ENCODE results near the gene SCGB1C1.
A peak's percentile ranks its signal among the peaks of the same experiment; 100 is the strongest.

SCGB1C1 gene

DNA sequence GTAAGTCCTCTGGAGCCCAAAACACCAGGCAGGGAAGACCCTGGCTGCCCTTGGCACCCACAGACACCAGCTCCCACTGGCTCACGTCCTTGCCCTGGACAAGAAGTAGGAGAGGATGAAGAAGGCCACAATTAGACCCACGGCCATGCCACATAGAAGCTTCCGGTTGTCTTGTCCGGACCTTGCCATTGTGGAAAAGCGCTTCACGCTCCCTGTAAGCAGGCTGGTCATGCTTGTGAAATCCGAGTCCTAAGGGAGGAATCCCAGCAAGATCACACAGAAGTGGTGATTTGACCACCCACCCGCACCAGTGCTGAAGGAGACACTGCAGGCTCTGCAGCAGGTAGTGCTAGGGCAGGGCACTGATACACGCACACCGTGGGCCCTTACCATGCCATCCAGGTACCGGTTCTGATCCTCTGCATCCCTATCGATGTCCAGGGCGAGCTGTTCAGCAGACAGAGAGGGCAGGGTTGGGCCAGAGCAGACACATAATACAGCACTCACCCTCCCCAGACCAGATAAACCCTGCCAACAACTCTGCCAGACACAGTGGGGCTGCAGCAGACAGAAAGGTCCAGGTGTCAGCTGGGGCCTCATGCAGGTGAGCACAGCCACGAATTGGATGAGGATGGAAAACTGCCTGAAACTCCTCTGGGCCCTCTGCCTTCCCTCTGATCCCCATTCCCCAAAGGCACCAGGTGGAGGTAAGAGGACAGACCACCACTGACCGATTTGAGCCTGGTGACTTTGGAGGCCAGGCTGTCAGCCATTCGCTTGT is 12.5 kb downstream of the SCGB1C1 start:
- no peak for DNase-seq

- no peak for DNase-seq
Measured at GRCh38 chr11:206002-206384, 13.1 kb downstream of the SCGB1C1 start.

DNA sequence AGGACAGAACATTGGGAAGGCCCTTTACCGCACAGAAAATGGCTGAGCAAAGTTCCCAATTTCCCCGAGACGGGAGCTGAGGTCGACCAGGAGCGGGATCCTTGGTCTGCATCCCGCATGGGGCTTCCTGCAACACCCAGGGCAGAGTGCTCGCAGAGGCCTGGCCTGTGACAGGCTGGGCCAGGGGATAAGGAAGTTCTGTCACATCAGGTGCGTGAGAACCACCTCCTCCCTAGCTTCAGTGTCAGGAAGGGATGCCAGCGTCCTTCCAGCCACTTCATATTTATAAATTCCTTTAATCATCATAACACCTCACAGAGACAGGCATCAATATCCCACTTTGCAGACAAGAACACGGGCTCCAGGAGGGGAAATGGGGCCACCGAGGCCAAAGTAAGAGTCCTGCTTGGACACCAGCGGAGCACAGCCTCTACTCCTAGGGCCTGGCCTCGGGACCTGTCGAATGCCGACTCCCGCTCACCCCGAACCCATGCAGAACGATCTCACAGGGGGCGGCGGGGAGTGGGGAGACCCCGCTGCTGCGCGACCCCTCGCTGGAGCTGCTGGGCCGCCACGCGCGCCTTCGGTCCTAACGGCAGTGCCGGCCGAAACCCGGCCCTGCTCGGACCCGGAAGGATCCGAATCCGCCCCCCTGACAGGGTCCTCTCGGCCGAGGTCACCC is 13.8 kb downstream of the SCGB1C1 start:
- no peak for DNase-seq

DNA sequence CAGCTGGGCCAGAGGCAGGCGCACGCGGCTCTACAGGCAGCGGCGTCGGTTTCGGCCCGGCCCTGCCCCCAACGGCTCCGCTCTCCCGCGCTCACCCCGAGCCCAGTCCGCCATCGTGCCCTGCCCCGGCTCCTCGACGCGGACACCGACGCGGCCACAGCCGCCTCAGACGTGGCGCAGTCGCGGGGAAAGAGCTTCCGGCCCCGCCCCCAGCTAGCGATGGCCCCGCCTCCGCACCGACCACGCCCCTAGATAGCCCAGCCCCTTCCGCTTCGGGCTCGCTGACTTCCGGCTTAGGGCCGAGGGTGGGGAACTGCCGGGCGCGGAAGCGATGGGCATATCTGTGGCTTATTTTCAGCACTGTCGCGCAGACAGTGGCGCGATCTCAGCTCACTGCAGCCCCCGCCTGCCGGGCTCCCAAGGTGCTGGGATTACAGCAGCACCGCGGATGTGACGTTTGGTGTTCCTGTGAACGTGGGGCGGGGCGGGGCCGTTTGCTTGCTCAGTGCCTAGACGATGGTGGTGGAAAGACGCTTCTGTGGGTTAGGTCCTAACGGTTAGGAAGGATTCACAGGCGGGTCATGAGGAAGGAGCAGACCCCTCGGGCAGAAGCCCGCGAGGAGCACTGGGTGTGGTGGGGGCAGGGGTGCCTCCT is 14.5 kb downstream of the SCGB1C1 start, which contains the start of the genes BET1L and RIC8A:
BET1L (minus strand) TSS at position 192 of the 655 bp plus-strand sequence; CDS start at position 114, 78 bp downstream.
RIC8A (plus strand) TSS at position 501 of the 655 bp plus-strand sequence. CDS start 1,147 bp downstream, outside the sequence.
- DNase-seq: peak; percentile 95

GRCh38 chr11:207863-208180 is 14.9 kb downstream of the SCGB1C1 start:
- no peak for DNase-seq

DNA sequence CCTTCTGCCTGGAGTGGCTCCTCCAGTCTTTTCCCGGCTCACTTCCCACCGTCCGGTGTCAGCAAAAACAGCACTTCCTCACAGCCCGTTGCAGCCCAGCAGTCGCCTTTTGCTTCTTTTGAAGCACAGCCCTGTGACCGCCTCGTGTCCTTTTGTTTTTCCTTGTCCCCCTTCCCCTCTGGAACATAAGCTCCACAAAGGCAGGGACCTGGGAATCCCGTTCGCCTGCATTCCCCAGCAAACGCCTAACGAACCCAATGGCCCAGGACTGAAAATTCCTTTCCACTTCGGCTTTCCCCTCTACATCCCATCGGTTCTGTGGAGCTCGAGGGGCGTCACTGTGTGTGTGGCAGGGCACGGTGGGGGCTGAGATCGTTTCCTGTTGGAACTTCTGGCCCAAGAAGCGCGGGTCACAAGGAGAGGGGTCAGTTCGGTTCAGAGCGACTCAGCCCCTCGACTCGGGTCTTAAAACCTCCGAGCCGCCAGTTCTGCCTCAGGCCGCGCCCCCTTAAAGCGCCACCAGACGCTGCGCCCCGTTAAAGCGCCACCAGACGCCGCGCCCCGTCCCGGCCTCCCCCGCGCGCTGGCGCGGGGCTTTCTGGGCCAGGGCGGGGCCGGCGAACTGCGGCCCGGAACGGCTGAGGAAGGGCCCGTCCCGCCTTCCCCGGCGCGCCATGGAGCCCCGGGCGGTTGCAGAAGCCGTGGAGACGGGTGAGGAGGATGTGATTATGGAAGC is 15.5 kb downstream of the SCGB1C1 start:
- DNase-seq: peak; percentile 78

DNA sequence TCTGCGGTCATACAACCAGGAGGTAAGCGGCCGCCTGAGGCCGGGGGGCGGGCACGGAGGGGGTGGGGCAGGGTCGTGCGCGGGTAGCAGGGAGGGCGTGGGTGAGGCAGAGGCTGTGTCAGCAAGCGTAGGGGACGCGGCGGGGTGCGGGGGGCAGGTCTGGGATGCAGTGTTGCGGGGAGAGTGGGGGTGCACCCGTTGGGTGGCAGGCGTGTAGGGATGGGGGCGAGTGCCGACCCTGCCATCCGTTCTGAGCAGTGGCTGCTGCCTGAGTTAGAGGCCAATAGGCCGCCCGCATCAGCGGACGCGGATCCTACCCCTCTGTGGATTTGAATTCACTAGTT is 16.0 kb downstream of the SCGB1C1 start:
- no peak for DNase-seq

- no peak for DNase-seq
Measured at GRCh38 chr11:209275-210121, 16.6 kb downstream of the SCGB1C1 start.

- DNase-seq: no peak
Measured at GRCh38 chr11:210122-210802, 17.4 kb downstream of the SCGB1C1 start.

- no peak for DNase-seq
Measured at GRCh38 chr11:210803-211180, 17.9 kb downstream of the SCGB1C1 start.

GRCh38 chr11:211295-211694 is 18.4 kb downstream of the SCGB1C1 start:
- DNase-seq: no peak

GRCh38 chr11:211741-212140 is 18.9 kb downstream of the SCGB1C1 start:
- DNase-seq: no peak

GRCh38 chr11:212150-213100 is 19.5 kb downstream of the SCGB1C1 start:
- no peak for DNase-seq

- no peak for DNase-seq
Measured at GRCh38 chr11:213111-213510, 20.2 kb downstream of the SCGB1C1 start.

DNA sequence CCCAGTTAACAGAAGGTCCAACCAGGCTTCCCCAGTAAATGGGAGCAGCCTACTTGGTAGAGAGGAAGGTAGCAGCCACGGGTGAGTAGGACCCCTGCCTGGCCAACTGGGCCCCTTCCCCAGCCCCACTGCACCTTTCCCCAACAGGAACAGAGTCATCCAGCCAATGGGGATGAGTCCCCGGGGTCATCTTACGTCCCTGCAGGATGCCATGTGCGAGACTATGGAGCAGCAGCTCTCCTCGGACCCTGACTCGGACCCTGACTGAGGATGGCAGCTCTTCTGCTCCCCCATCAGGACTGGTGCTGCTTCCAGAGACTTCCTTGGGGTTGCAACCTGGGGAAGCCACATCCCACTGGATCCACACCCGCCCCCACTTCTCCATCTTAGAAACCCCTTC is 21.2 kb downstream of the SCGB1C1 start:
- no peak for DNase-seq

- no peak for DNase-seq
Measured at GRCh38 chr11:215581-216037, 22.7 kb downstream of the SCGB1C1 start.

GRCh38 chr11:216081-216974 is 23.4 kb downstream of the SCGB1C1 start:
- DNase-seq: no peak

DNA sequence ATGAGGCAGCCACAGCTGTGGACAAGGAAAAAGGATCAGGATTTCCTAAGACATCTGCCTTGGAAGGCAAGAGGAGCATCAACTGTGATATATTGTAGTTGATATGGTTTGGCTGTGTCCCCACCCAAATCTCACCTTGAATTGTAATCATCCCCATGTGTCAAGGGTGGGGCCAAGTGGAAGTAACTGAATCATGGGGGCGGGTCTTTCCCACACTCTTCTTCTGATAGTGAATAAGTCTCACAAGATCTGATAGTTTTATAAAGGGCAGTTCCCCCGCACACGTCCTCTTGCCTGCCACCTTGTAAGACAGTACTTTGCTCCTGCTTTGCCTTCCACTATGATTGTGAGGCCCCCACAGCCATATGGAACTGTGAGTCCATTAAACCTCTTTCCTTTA is 24.8 kb downstream of the SCGB1C1 start:
- no peak for DNase-seq
